Duodenal mucosa (tissue), 2 donors: Measurements from ENCODE around the gene SYK.

ENCODE experiments used
- H3K27ac ChIP-seq: one replicate; pipeline ENCODE4 v1.7.0; 2013; ENCODE audit warnings: low read depth, low read length
- H3K27me3 ChIP-seq, 2 donors: one replicate each; pipeline ENCODE4 v1.7.0; 2013; ENCODE audit warnings: low read length in 2 of 2, control low read depth in 1 of 2; ENCODE audit not compliant: insufficient read depth in 2 of 2, control insufficient read depth in 1 of 2
- H3K36me3 ChIP-seq, 2 donors: one replicate each; pipeline ENCODE4 v1.7.0; 2013; ENCODE audit warnings: low read length in 2 of 2, control low read depth in 1 of 2; ENCODE audit not compliant: insufficient read depth in 2 of 2, control insufficient read depth in 1 of 2
- H3K4me1 ChIP-seq, 2 donors: one replicate each; pipeline ENCODE4 v1.7.0; 2013; ENCODE audit warnings: low read length in 2 of 2, control low read depth in 1 of 2; ENCODE audit not compliant: insufficient read depth in 2 of 2, control insufficient read depth in 1 of 2
- H3K4me3 ChIP-seq, 2 donors: one replicate each; pipeline ENCODE4 v1.7.0; 2013; ENCODE audit warnings: low read length in 2 of 2, low read depth in 1 of 2
- H3K9ac ChIP-seq, 2 donors: one replicate each; pipeline ENCODE4 v1.7.0; 2013; ENCODE audit warnings: low read length in 2 of 2, low read depth in 1 of 2
- H3K9me3 ChIP-seq, 2 donors: one replicate each; pipeline ENCODE4 v1.7.0; 2013; ENCODE audit warnings: low read length in 2 of 2, control low read depth in 1 of 2; ENCODE audit not compliant: control insufficient read depth in 1 of 2

Gene SYK

DNA sequence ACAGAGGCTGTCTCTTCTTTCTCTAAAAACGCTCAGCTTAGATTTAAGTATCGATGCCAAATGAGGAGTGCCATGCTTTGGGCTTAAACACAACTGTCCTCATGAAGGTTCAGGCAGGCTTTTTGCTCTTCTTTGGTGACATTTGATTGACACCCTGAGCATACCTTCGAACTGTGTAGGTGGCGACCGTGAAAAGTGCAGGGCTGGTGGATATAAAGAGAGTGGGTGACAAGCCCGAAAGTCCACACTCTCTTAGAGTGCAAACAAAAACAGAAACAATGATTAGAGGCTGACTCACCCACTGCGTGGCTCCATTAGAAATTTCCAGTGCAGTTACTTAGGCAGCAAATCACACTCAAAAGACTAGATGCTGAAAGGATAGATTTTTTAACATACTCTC, 141.7 kb downstream of the SYK start:
- Histone ChIP-seq H3K27me3 (no peaks in the 10 kb centered on the region), H3K9ac (no peak overlapping the region), H3K9me3 (no peaks in the 10 kb centered on the region), H3K4me1 (peaks cover 0 to 11% of the 10 kb centered on the region in 2 donors), H3K4me3 (no peak overlapping the region), H3K36me3 (no peaks in the 10 kb centered on the region), H3K27ac (peak overlapping the region; percentile 6)

- no peaks in the 10 kb centered on the region for H3K27me3 ChIP-seq
- no peak overlapping the region for H3K27ac ChIP-seq
- H3K4me3 ChIP-seq: no peak overlapping the region
- no peaks in the 10 kb centered on the region for H3K9me3 ChIP-seq
- peaks cover 0 to 14% of the 10 kb centered on the region in 2 donors for H3K4me1 ChIP-seq
- H3K36me3 ChIP-seq: no peaks in the 10 kb centered on the region
- no peak overlapping the region for H3K9ac ChIP-seq
Measured at GRCh38 chr9:90945336-90945735, 143.7 kb downstream of the SYK start.

GRCh38 chr9:90946982-90947381, 145.4 kb downstream of the SYK start:
- peaks cover 0 to 14% of the 10 kb centered on the region in 2 donors for H3K4me1 ChIP-seq
- H3K27ac ChIP-seq: no peak overlapping the region
- no peaks in the 10 kb centered on the region for H3K36me3 ChIP-seq
- no peak overlapping the region for H3K4me3 ChIP-seq
- no peak overlapping the region for H3K9ac ChIP-seq
- H3K27me3 ChIP-seq: no peaks in the 10 kb centered on the region
- H3K9me3 ChIP-seq: no peaks in the 10 kb centered on the region
